HUDEP-2 (cell line): ENCODE measurements around the gene TMEM87B.
A peak's percentile ranks its signal among the peaks of the same experiment; 100 is the strongest.
"Not testable (repeated sequence)": the region's sequence is repeated elsewhere in the genome, so short reads cannot be mapped to it uniquely, and the experiment has no call there.

Experiments
- DNase-seq, 76 experiments: peaks; one replicate each; lab custom pipeline; 2025; ENCODE audit not compliant: unreplicated experiment in 76 of 76; lab: John Stamatoyannopoulos, UW

The TMEM87B gene

GRCh38 chr2:112113354-112113753 is 58.3 kb downstream of the TMEM87B start:
- not testable (repeated sequence) for DNase-seq

DNA sequence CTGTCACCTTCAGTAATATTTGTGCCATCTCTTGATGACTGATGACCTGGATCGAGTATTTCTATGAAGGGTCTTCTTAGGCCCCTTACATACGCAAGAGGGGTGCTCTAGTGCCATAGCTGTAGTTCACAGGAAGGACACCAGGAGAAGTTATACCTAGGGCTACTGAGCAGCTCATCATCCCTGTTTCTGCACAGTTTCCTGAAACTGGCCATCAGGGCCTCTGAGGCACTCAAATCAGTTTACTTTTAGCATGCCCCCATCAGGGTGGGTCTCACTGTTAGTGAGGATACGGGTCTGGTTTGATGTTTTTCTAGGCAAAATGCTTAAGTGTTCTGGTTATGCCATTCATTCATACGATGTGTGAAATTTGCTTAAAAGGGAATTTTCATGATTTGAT is 63.1 kb downstream of the TMEM87B start:
- no peak for DNase-seq

- DNase-seq: peak in 28 of 76 experiments; percentile 2 to 43 (median 16)
Measured at GRCh38 chr2:112121682-112122254, 66.7 kb downstream of the TMEM87B start.

GRCh38 chr2:112129060-112129459 is 74.0 kb downstream of the TMEM87B start:
- DNase-seq: no peak

- no peak for DNase-seq
Measured at GRCh38 chr2:112133344-112133743, 78.3 kb downstream of the TMEM87B start.

DNA sequence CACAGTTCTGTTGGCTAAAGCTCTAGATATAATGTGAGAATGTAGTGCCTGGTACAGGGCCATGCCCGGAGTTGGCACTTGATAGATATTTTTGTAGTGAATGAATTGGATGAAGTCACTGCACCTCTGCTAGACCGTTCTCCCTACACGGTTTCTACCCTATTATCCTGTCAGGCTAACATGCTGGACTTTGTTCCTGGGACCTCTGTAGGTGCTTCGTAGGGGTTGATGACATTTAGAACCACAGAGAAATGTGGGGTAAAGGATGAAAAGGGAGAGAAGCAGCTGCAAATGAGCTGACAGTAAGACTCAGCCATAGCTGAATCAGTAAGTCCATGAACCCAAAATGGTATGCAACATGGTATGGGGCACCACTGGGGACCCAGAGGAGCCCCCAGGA is 79.1 kb downstream of the TMEM87B start:
- no peak for DNase-seq

GRCh38 chr2:112136096-112136495 is 81.0 kb downstream of the TMEM87B start:
- DNase-seq: no peak

GRCh38 chr2:112137516-112138158 is 82.6 kb downstream of the TMEM87B start:
- DNase-seq: no peak

- no peak for DNase-seq
Measured at GRCh38 chr2:112138159-112139032, 83.3 kb downstream of the TMEM87B start, which contains the start of gene FBLN7. Gene FBLN7 (plus strand): TSS chr2:112138385. CDS start chr2:112138656, 271 bp downstream.

- DNase-seq: not testable (repeated sequence)
Measured at GRCh38 chr2:112139033-112139614, 84.1 kb downstream of the TMEM87B start.

GRCh38 chr2:112139661-112140204 is 84.7 kb downstream of the TMEM87B start:
- not testable (repeated sequence) for DNase-seq

DNA sequence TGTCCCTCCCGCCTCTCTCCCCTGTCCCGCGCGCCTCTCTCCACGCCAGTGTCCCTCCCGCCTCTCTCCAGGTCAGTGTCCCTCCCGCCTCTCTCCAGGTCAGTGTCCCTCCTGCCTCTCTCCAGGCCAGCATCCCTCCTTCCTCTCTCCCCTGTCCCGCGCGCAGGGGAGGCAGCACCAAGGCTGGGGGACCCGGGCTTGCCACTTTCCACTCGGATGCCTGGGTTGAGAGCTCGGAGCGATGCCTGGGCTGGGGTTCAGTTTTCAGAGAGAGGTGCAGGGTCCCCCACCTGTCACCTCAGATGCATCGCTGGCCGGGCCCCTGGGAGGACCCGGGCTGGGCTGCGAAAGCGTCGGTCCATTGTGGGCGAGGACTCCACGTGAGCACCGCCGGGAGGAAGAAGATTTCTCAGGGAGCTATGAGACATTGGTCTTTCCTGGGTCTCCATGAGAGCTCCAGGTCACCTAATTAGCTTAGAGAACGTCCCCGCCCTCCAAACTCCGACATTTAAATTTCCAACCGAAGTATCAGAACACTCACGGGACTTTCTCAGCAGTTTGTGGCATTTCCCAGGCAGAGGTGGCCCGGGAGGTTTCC is 85.2 kb downstream of the TMEM87B start:
- no peak for DNase-seq

- no peak for DNase-seq
Measured at GRCh38 chr2:112140899-112141625, 86.0 kb downstream of the TMEM87B start.

- DNase-seq: no peak
Measured at GRCh38 chr2:112141626-112142007, 86.5 kb downstream of the TMEM87B start.

GRCh38 chr2:112142525-112143078 is 87.5 kb downstream of the TMEM87B start:
- no peak for DNase-seq

DNA sequence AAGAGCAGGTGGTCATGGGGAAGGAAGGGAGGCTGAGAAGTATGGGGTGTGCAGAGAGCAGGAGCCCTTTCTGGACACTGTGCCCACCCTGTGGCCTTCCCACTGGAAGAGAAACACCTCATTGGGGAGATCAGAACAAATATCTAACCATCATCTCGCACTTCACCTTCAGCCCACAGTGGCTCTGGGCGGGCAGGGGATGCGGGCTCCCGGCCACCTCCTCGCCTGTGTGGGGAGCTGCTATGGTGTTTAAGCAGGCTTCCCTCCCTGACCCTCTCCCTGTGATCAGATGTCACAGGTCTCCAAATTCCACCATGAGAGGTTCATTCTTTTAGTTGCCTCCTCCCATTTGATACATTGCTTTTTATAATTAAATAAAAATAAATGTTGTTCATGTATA is 88.1 kb downstream of the TMEM87B start:
- DNase-seq: no peak

DNA sequence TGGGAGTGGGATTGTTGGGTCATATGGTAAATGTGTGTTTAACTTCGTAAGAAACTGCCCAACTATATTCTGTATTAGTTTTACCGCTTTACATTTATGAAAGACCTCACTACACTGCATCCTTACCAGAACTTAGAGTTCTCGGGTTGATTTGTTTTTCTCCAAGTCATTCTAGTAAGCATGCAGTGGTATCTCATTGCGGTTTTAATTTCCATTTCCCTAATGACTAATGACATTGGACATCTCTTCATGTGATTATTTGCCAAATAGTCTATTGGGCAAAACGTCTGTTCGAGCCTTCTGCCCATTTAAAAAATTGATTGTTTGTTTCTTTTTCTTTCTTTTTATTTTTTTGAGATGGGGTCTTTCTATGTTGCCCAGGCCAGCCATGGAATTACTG is 89.9 kb downstream of the TMEM87B start:
- DNase-seq: no peak

GRCh38 chr2:112147382-112148168 is 92.5 kb downstream of the TMEM87B start:
- DNase-seq: no peak

- no peak for DNase-seq
Measured at GRCh38 chr2:112148477-112148876, 93.4 kb downstream of the TMEM87B start.
